ENCODE measurements around the gene EFNA5. TPM values are rescaled to one million over a fixed set of nuclear protein-coding genes. Genes with fewer than 3 reads are reported as not detected.

EFNA5 gene
- total RNA-seq, 1 donor from 2014 or later, result 38.9 TPM

GRCh38 chr5:107705402-107706014 lies 34.8 kb upstream of the EFNA5 start:
- Mint-ChIP-seq H3K27me3 (ENCODE audit: low read depth) (no peaks in the 10 kb centered on the region), H3K4me1 (ENCODE audit: low read depth) (peaks cover 14% of the 10 kb centered on the region), H3K36me3 (ENCODE audit: low read depth) (peaks cover 2% of the 10 kb centered on the region), H3K27ac (ENCODE audit: unreplicated experiment) (no peak overlapping the region), H3K4me3 (ENCODE audit: unreplicated experiment) (peak overlapping the region; percentile 70), H3K9me3 (ENCODE audit: low read depth) (peaks cover 15% of the 10 kb centered on the region)
- no peak for DNase-seq (ENCODE audit: low spot score)
- TF ChIP-seq, protein P1, sequence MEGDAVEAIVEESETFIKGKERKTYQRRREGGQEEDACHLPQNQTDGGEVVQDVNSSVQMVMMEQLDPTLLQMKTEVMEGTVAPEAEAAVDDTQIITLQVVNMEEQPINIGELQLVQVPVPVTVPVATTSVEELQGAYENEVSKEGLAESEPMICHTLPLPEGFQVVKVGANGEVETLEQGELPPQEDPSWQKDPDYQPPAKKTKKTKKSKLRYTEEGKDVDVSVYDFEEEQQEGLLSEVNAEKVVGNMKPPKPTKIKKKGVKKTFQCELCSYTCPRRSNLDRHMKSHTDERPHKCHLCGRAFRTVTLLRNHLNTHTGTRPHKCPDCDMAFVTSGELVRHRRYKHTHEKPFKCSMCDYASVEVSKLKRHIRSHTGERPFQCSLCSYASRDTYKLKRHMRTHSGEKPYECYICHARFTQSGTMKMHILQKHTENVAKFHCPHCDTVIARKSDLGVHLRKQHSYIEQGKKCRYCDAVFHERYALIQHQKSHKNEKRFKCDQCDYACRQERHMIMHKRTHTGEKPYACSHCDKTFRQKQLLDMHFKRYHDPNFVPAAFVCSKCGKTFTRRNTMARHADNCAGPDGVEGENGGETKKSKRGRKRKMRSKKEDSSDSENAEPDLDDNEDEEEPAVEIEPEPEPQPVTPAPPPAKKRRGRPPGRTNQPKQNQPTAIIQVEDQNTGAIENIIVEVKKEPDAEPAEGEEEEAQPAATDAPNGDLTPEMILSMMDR (IDR thresholded peaks at IDR 0.05), result no peak

GRCh38 chr5:107704681-107705401 lies 34.1 kb upstream of the EFNA5 start:
- Mint-ChIP-seq H3K27ac (ENCODE audit: unreplicated experiment) (peak overlapping the region; percentile 52), H3K36me3 (ENCODE audit: low read depth) (peaks cover 2% of the 10 kb centered on the region), H3K4me1 (ENCODE audit: low read depth) (peaks cover 19% of the 10 kb centered on the region), H3K4me3 (ENCODE audit: unreplicated experiment) (peak overlapping the region; percentile 70), H3K9me3 (ENCODE audit: low read depth) (peaks cover 12% of the 10 kb centered on the region), H3K27me3 (ENCODE audit: low read depth) (no peaks in the 10 kb centered on the region)
- TF ChIP-seq, protein P1 (IDR thresholded peaks at IDR 0.05), result no peak
- no peak for DNase-seq (ENCODE audit: low spot score)

DNA sequence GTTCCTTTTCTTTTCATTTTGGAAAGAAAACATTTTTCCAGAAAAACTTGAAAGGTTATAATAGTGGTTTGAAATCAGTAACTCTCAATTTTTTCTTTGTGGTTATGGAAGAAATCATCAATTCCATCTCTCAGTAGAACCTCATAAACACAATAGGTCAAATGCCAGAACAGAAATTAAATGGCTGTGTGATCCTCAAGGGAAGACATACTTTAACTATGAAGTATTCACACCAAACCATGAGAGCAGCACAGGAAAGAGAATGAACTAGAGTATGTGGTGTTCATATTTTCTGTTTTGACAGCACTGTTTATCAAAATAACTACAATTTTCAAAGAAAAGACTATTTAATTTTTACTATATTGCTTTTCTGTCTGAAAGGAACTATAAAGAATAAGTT lies 29.7 kb upstream of the EFNA5 start:
- H3K9me3 Mint-ChIP-seq (ENCODE audit: low read depth), result peaks cover 2% of the 10 kb centered on the region
- TF ChIP-seq, protein P1 (IDR thresholded peaks at IDR 0.05), result no peak
- no peak for DNase-seq (ENCODE audit: low spot score)
- no peaks in the 10 kb centered on the region for H3K27me3 Mint-ChIP-seq (ENCODE audit: low read depth)
- peaks cover 26% of the 10 kb centered on the region for H3K4me1 Mint-ChIP-seq (ENCODE audit: low read depth)
- H3K4me3 Mint-ChIP-seq (ENCODE audit: unreplicated experiment), result no peak overlapping the region
- no peak overlapping the region for H3K27ac Mint-ChIP-seq (ENCODE audit: unreplicated experiment)
- H3K36me3 Mint-ChIP-seq (ENCODE audit: low read depth), result no peaks in the 10 kb centered on the region

DNA sequence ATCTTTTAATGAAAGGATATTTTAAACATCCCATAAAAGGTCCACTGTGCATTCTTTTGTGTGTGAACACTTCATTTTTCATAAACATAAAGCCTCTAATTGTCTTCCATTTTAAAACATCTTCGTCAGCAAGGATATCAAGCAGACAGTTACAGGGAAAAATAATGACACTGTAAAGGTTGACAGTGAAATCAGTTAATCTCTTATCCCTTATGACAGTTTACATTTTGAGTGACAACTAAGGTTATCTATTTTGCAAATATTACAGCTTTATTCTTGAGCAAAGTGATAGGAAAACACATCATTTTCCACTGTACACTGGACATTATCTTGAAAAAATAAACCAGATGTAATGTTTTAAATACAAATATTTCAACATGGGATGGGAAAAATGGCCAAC lies 28.7 kb upstream of the EFNA5 start:
- Mint-ChIP-seq H3K4me1 (ENCODE audit: low read depth) (peaks cover 16% of the 10 kb centered on the region), H3K4me3 (ENCODE audit: unreplicated experiment) (no peak overlapping the region), H3K36me3 (ENCODE audit: low read depth) (no peaks in the 10 kb centered on the region), H3K27ac (ENCODE audit: unreplicated experiment) (no peak overlapping the region), H3K9me3 (ENCODE audit: low read depth) (peaks cover 2% of the 10 kb centered on the region), H3K27me3 (ENCODE audit: low read depth) (no peaks in the 10 kb centered on the region)
- TF ChIP-seq, protein P1 (IDR thresholded peaks at IDR 0.05), result no peak
- no peak for DNase-seq (ENCODE audit: low spot score)

GRCh38 chr5:107698286-107698685 lies 27.5 kb upstream of the EFNA5 start:
- no peak overlapping the region for H3K27ac Mint-ChIP-seq (ENCODE audit: unreplicated experiment)
- no peaks in the 10 kb centered on the region for H3K36me3 Mint-ChIP-seq (ENCODE audit: low read depth)
- TF ChIP-seq, protein P1 (IDR thresholded peaks at IDR 0.05), result no peak
- H3K4me3 Mint-ChIP-seq (ENCODE audit: unreplicated experiment), result no peak overlapping the region
- H3K9me3 Mint-ChIP-seq (ENCODE audit: low read depth), result peaks cover 11% of the 10 kb centered on the region
- H3K4me1 Mint-ChIP-seq (ENCODE audit: low read depth), result peaks cover 16% of the 10 kb centered on the region
- DNase-seq (ENCODE audit: low spot score), result no peak
- H3K27me3 Mint-ChIP-seq (ENCODE audit: low read depth), result no peaks in the 10 kb centered on the region
